GM19397 (cell line): Measurements from ENCODE around the gene NRP2.

Experiments used
- ATAC-seq: cut with Tn5 transposase; IDR thresholded peaks from one replicate; pipeline ENCODE4 v1.9.1; 2021; ENCODE audit warnings: mild to moderate bottlenecking, moderate library complexity; ENCODE audit not compliant: unreplicated experiment

The NRP2 gene

DNA sequence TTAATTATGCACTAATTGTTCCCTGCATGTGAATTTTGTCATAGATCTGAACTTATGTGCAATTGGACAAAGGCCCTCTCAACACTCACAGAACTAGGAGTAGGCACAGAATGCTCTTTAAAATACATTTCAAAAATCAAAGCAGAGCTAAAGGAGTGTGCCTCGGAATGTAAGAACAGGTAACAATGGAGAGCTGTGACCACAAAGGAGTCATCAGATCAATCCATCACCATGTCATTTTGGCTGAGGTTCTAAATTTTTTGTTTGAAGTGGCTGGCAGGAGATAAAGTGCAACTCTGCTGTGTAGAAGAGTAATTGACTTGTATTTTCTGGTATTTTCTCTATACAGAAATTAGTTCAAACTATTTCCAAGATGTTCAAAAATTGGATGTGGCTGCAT lies 155.4 kb downstream of the NRP2 start:
- ATAC-seq: no peak

DNA sequence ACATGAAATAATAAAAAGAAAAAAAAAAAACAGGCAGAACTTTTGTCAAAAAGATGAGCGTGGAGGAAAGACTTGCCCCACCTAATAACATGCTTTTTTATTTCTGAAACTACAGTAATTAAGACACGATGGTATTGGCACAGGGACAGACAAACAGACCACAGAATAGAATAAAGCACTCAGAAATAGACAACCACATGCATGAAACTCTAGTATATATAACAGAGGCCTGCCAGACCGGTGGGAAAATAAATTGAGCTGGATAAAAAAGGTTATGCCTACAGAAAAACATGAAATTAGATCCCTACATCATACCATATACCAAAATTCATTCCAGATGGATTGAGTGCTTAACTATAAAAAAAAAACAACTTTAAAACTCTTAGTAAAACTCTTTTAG lies 163.1 kb downstream of the NRP2 start:
- no peak for ATAC-seq
